OCI-LY1 (cell line): ENCODE data around the gene GIGYF2.

Experiments used
- H2AFZ ChIP-seq: fragments of 200-600 bp; sonication (generic), shearing (Covaris generic); 2 replicates; pipeline ENCODE4 v1.6.0; 2014; ENCODE audit warnings: antibody characterized with exemption, mild to moderate bottlenecking, low read length
- H3F3A ChIP-seq: fragments of 200-600 bp; sonication (generic), shearing (Covaris generic); 2 replicates; pipeline ENCODE4 v1.6.0; 2014; ENCODE audit warnings: mild to moderate bottlenecking, antibody characterized with exemption, low read length, moderate library complexity; ENCODE audit not compliant: insufficient read depth
- H3K27ac ChIP-seq: fragments of 200-600 bp; sonication (generic); 2 replicates; pipeline ENCODE4 v1.5.1; 2014; ENCODE audit warnings: low read length, mixed run types, mild to moderate bottlenecking, low read depth; ENCODE audit not compliant: poor library complexity, severe bottlenecking
- H3K27me3 ChIP-seq: fragments of 200-600 bp; sonication (generic); 2 replicates; pipeline ENCODE4 v1.6.0; 2014; ENCODE audit warnings: antibody characterized with exemption, mild to moderate bottlenecking, low read length, moderate library complexity; ENCODE audit not compliant: insufficient read depth
- H3K36me3 ChIP-seq: fragments of 200-600 bp; sonication (generic); 2 replicates; pipeline ENCODE4 v1.6.1; 2014; ENCODE audit warnings: mild to moderate bottlenecking, antibody characterized with exemption, low read length, moderate library complexity, mixed read lengths; ENCODE audit not compliant: insufficient read depth
- H3K4me1 ChIP-seq: fragments of 200-600 bp; sonication (generic); 2 replicates; pipeline ENCODE4 v1.5.1; 2014; ENCODE audit warnings: mild to moderate bottlenecking, low read length, moderate library complexity; ENCODE audit not compliant: insufficient read depth, severe bottlenecking
- H3K4me2 ChIP-seq: fragments of 200-600 bp; sonication (generic), shearing (Covaris generic); 2 replicates; pipeline ENCODE4 v1.6.1; 2014; ENCODE audit warnings: low read length
- H3K4me3 ChIP-seq: fragments of 200-600 bp; sonication (generic); 2 replicates; pipeline ENCODE4 v1.5.1; 2014; ENCODE audit warnings: low read length, low read depth, mild to moderate bottlenecking, mixed read lengths; ENCODE audit not compliant: poor library complexity, severe bottlenecking
- H3K79me2 ChIP-seq: fragments of 200-600 bp; shearing (Covaris generic); 2 replicates; pipeline ENCODE4 v1.6.1; 2016; ENCODE audit warnings: mixed run types, low read length, mixed read lengths; ENCODE audit not compliant: insufficient read depth
- H3K9ac ChIP-seq: fragments of 200-600 bp; sonication (generic), shearing (Covaris generic); 2 replicates; pipeline ENCODE4 v1.6.1; 2014; ENCODE audit warnings: mild to moderate bottlenecking, low read length, mixed read lengths
- H3K9me2 ChIP-seq: fragments of 200-600 bp; sonication (generic), shearing (Covaris generic); 2 replicates; pipeline ENCODE4 v1.6.1; 2014; ENCODE audit warnings: low read depth, mild to moderate bottlenecking, low read length, mixed read lengths
- H3K9me3 ChIP-seq: fragments of 200-600 bp; shearing (Covaris generic); 2 replicates; pipeline ENCODE4 v1.6.1; 2014; ENCODE audit warnings: low read length, mixed read lengths
- H4K20me1 ChIP-seq: fragments of 200-600 bp; sonication (generic), shearing (Covaris generic); 2 replicates; pipeline ENCODE4 v1.6.0; 2016; ENCODE audit warnings: mild to moderate bottlenecking, low read length; ENCODE audit not compliant: insufficient read depth
- CTCF ChIP-seq: fragments of 200-600 bp; sonication (generic), shearing (Covaris generic); IDR thresholded peaks from 2 replicates; pipeline ENCODE4 v1.5.1; 2017; ENCODE audit warnings: mild to moderate bottlenecking, antibody characterized with exemption, low read length, moderate library complexity, mixed read lengths
- EZH2 ChIP-seq: fragments of 200-600 bp; sonication (generic), shearing (Covaris generic); IDR thresholded peaks from 2 replicates; pipeline ENCODE4 v1.8.0; 2017; ENCODE audit warnings: borderline replicate concordance, mixed run types, mild to moderate bottlenecking, antibody characterized with exemption, low read length, moderate library complexity, mixed read lengths

The GIGYF2 gene

GRCh38 chr2:232721261-232721660 lies 24.1 kb downstream of the GIGYF2 start:
- Histone ChIP-seq H4K20me1 (no peaks in the 10 kb centered on the region), H3K4me1 (no peaks in the 10 kb centered on the region), H3K4me3 (no peak overlapping the region), H3F3A (no peaks in the 10 kb centered on the region), H3K9ac (no peak overlapping the region), H3K27me3 (no peaks in the 10 kb centered on the region), H3K27ac (no peak overlapping the region), H2AFZ (no peak overlapping the region), H3K79me2 (peaks cover 46% of the 10 kb centered on the region), H3K4me2 (no peak overlapping the region), H3K36me3 (peaks cover 73% of the 10 kb centered on the region), H3K9me3 (no peaks in the 10 kb centered on the region), H3K9me2 (no peaks in the 10 kb centered on the region)
- TF ChIP-seq CTCF: no peak

- H3K9me2 ChIP-seq: no peaks in the 10 kb centered on the region
- H3K9me3 ChIP-seq: no peaks in the 10 kb centered on the region
- H3K9ac ChIP-seq: no peak overlapping the region
- H3K27ac ChIP-seq: no peak overlapping the region
- H3K4me1 ChIP-seq: no peaks in the 10 kb centered on the region
- TF ChIP-seq CTCF (no peak), EZH2 (no peak)
- H3F3A ChIP-seq: no peaks in the 10 kb centered on the region
- peaks cover 41% of the 10 kb centered on the region for H3K79me2 ChIP-seq
- H3K4me3 ChIP-seq: no peak overlapping the region
- no peaks in the 10 kb centered on the region for H3K27me3 ChIP-seq
- peaks cover 70% of the 10 kb centered on the region for H3K36me3 ChIP-seq
- H4K20me1 ChIP-seq: no peaks in the 10 kb centered on the region
- no peak overlapping the region for H3K4me2 ChIP-seq
- H2AFZ ChIP-seq: no peak overlapping the region
These were observed 24.8 kb downstream of the GIGYF2 start for GRCh38 chr2:232721882-232722281.

GRCh38 chr2:232723027-232723426 lies 25.9 kb downstream of the GIGYF2 start:
- peaks cover 70% of the 10 kb centered on the region for H3K36me3 ChIP-seq
- no peaks in the 10 kb centered on the region for H3K27me3 ChIP-seq
- no peaks in the 10 kb centered on the region for H3K9me2 ChIP-seq
- no peaks in the 10 kb centered on the region for H3K9me3 ChIP-seq
- H2AFZ ChIP-seq: no peak overlapping the region
- no peaks in the 10 kb centered on the region for H3F3A ChIP-seq
- H3K27ac ChIP-seq: no peak overlapping the region
- H3K4me1 ChIP-seq: no peaks in the 10 kb centered on the region
- H3K9ac ChIP-seq: no peak overlapping the region
- no peak overlapping the region for H3K4me2 ChIP-seq
- H4K20me1 ChIP-seq: no peaks in the 10 kb centered on the region
- TF ChIP-seq EZH2 (no peak), CTCF (no peak)
- H3K4me3 ChIP-seq: no peak overlapping the region
- H3K79me2 ChIP-seq: peaks cover 32% of the 10 kb centered on the region
